Liver (tissue), 9 donors: ENCODE data around the gene FBP2. TPM values are rescaled to one million over a fixed set of nuclear protein-coding genes. Genes with fewer than 3 reads are reported as not detected.

Experiments
- DNase-seq: peaks from one replicate; pipeline ENCODE4 v3.0.0-alpha.2; 2017; ENCODE audit warnings: low spot score
- H3K27ac ChIP-seq, 2 donors: one replicate each; pipeline ENCODE4 v1.7.0; 2013; ENCODE audit warnings: inconsistent platforms in 2 of 2, low read length in 2 of 2, control low read depth in 1 of 2, low read depth in 1 of 2, mild to moderate bottlenecking in 1 of 2
- H3K27me3 ChIP-seq, 4 donors: one replicate each; pipeline versions ENCODE4 v1.6.1 to v1.7.0; 2013; ENCODE audit warnings: low read length in 3 of 4, inconsistent platforms in 1 of 4, mild to moderate bottlenecking in 1 of 4, moderate library complexity in 1 of 4; ENCODE audit not compliant: control insufficient read depth in 4 of 4, insufficient read depth in 4 of 4
- H3K36me3 ChIP-seq, 4 donors: one replicate each; pipeline versions ENCODE4 v1.6.1 to v1.7.0; 2013; ENCODE audit warnings: low read length in 3 of 4, mild to moderate bottlenecking in 3 of 4, low read depth in 1 of 4, moderate library complexity in 1 of 4; ENCODE audit not compliant: control insufficient read depth in 4 of 4, insufficient read depth in 3 of 4
- H3K4me1 ChIP-seq, 4 donors: one replicate each; pipeline versions ENCODE4 v1.6.1 to v1.7.0; 2013; ENCODE audit warnings: low read length in 3 of 4, mild to moderate bottlenecking in 3 of 4, moderate library complexity in 1 of 4; ENCODE audit not compliant: control insufficient read depth in 4 of 4, insufficient read depth in 4 of 4
- H3K4me3 ChIP-seq, 3 donors: one replicate each; pipeline versions ENCODE4 v1.6.1 to v1.7.0; 2013; ENCODE audit warnings: low read length in 3 of 3, control low read depth in 1 of 3, low read depth in 1 of 3, mild to moderate bottlenecking in 1 of 3
- H3K9ac ChIP-seq, 2 donors: one replicate each; pipeline ENCODE4 v1.7.0; 2013; ENCODE audit warnings: low read length in 2 of 2, mild to moderate bottlenecking in 2 of 2, moderate library complexity in 2 of 2, control low read depth in 1 of 2, low read depth in 1 of 2
- H3K9me3 ChIP-seq, 4 donors: one replicate each; pipeline versions ENCODE4 v1.6.1 to v1.7.0; 2013; ENCODE audit warnings: low read length in 3 of 4; ENCODE audit not compliant: control insufficient read depth in 4 of 4
- ATF3 ChIP-seq: IDR thresholded peaks from 2 replicates; pipeline ENCODE4 v1.6.1; 2016; ENCODE audit warnings: antibody characterized with exemption
- CTCF ChIP-seq: fragments of 150-350 bp; IDR thresholded peaks from 2 replicates; pipeline ENCODE4 v1.5.1; 2017; ENCODE audit warnings: improper control_type of control experiment, low read depth, low read length; ENCODE audit not compliant: missing input control
- EGR1 ChIP-seq, 2 donors: IDR thresholded peaks; 2 replicates each; pipeline ENCODE4 v1.6.1; 2016 to 2018; ENCODE audit warnings: antibody characterized with exemption in 2 of 2, low read depth in 2 of 2
- FOXA1 ChIP-seq: IDR thresholded peaks from 2 replicates; pipeline ENCODE4 v1.6.1; 2016; ENCODE audit warnings: antibody characterized with exemption
- FOXA2 ChIP-seq: IDR thresholded peaks from 2 replicates; pipeline ENCODE4 v1.6.1; 2016; ENCODE audit warnings: antibody characterized with exemption
- GABPA ChIP-seq, 2 donors: IDR thresholded peaks in 1 of 2; conservative IDR thresholded peaks in 1 of 2; 2 replicates each; pipeline ENCODE4 v1.6.1; 2016; ENCODE audit warnings: antibody characterized with exemption in 2 of 2, mild to moderate bottlenecking in 1 of 2, moderate library complexity in 1 of 2
- HNF4A ChIP-seq, 2 donors: conservative IDR thresholded peaks; 2 replicates each; pipeline ENCODE4 v1.6.1; 2016; ENCODE audit warnings: antibody characterized with exemption in 2 of 2, mild to moderate bottlenecking in 2 of 2
- HNF4G ChIP-seq: IDR thresholded peaks from 2 replicates; pipeline ENCODE4 v1.6.1; 2016; ENCODE audit warnings: antibody characterized with exemption
- JUND ChIP-seq, 2 donors: IDR thresholded peaks; 2 replicates each; pipeline ENCODE4 v1.6.1; 2016; ENCODE audit warnings: antibody characterized with exemption in 2 of 2
- MAX ChIP-seq: IDR thresholded peaks from 2 replicates; pipeline ENCODE4 v1.6.1; 2016; ENCODE audit warnings: antibody characterized with exemption
- NR2F2 ChIP-seq: IDR thresholded peaks from 2 replicates; pipeline ENCODE4 v1.6.1; 2016; ENCODE audit warnings: antibody characterized with exemption
- RAD21 ChIP-seq, 2 donors: IDR thresholded peaks; 2 replicates each; pipeline ENCODE4 v1.6.1; 2016; ENCODE audit warnings: antibody characterized with exemption in 2 of 2, mild to moderate bottlenecking in 2 of 2
- RXRA ChIP-seq, 2 donors: IDR thresholded peaks; 2 replicates each; pipeline ENCODE4 v1.6.1; 2017 to 2018; ENCODE audit warnings: antibody characterized with exemption in 2 of 2, mild to moderate bottlenecking in 1 of 2
- SP1 ChIP-seq: IDR thresholded peaks from 2 replicates; pipeline ENCODE4 v1.6.1; 2018; ENCODE audit warnings: antibody characterized with exemption, mild to moderate bottlenecking
- TAF1 ChIP-seq: conservative IDR thresholded peaks from 2 replicates; pipeline ENCODE4 v1.6.1; 2016; ENCODE audit warnings: antibody characterized with exemption, mild to moderate bottlenecking
- YY1 ChIP-seq: IDR thresholded peaks from 2 replicates; pipeline ENCODE4 v1.6.1; 2016; ENCODE audit warnings: antibody characterized with exemption, mild to moderate bottlenecking
- ZBTB33 ChIP-seq: IDR thresholded peaks from 2 replicates; pipeline ENCODE4 v1.6.1; 2016; ENCODE audit warnings: antibody characterized with exemption
- WGBS: extraction: QIAGEN DNeasy Blood & Tissue Kit; methylation state at CpG from one replicate; pipeline ENCODE4 v1.1.7; 2013; 5-methylcytosine and 5-hydroxymethylcytosine counted together
- polyA plus RNA-seq, 2 donors: library from polyadenylated mRNA; stranded (reverse) in 1 of 2; unstranded in 1 of 2; fragments of 200-250 nt in 1 of 2; fragments of >200 nt in 1 of 2; fragmentation: Nextera tagmentation in 1 of 2; extraction: Ambion mirVana in 1 of 2; gene quantifications; one replicate each; pipeline versions ENCODE4 v1.2.1 to v1.2.3, GENCODE V29; 2013 to 2015
- total RNA-seq, 2 donors: library from RNA; depleted of rRNA; stranded (reverse); fragments of >200 nt; gene quantifications; one replicate each; pipeline ENCODE4 v1.2.3, GENCODE V29; 2014
- donor health status: healthy.
- donor health status: healthy.
- donor health status: healthy.
- donor health status: healthy.
- donor health status: healthy.

Gene FBP2
- total and polyA plus RNA-seq, 4 donors: not detected

- Histone ChIP-seq H3K36me3 (peaks cover 0 to 4% (median 2%) of the 10 kb centered on the region in 4 donors), H3K4me1 (peaks cover 3 to 15% (median 10%) of the 10 kb centered on the region in 4 donors), H3K9ac (peak overlapping the region; percentile 51 to 81), H3K27ac (peak overlapping the region; percentile 92 to 93), H3K4me3 (peak overlapping the region; percentile 60 to 85 (median 78)), H3K9me3 (no peaks in the 10 kb centered on the region), H3K27me3 (no peaks in the 10 kb centered on the region)
- 39% methylated on average over 16 of the region's 16 CpGs for WGBS
- TF ChIP-seq CTCF (no peak), FOXA1 (no peak), JUND (IDR thresholded peaks at IDR 0.05) (no peak), TAF1 (no peak), HNF4A (conservative IDR thresholded peaks at IDR 0.05) (no peak), RXRA (IDR thresholded peaks at IDR 0.05) (no peak), MAX (no peak), ZBTB33 (no peak)
- no peak for DNase-seq
Measured at GRCh38 chr9:94554078-94554438, 39.6 kb downstream of the FBP2 start.

- WGBS: 53% methylated on average over 29 of the region's 29 CpGs
- Histone ChIP-seq H3K4me1 (peaks cover 3 to 15% (median 10%) of the 10 kb centered on the region in 4 donors), H3K9ac (peak overlapping the region; percentile 26 to 81), H3K27me3 (no peaks in the 10 kb centered on the region), H3K9me3 (no peaks in the 10 kb centered on the region), H3K27ac (peak overlapping the region; percentile 92 to 93), H3K4me3 (peak overlapping the region; percentile 60 to 85 (median 78)), H3K36me3 (peaks cover 0 to 4% (median 0%) of the 10 kb centered on the region in 4 donors)
- no peak for DNase-seq
- TF ChIP-seq SP1 (peak; percentile 88), FOXA1 (peak; percentile 14), MAX (peak; percentile 73), ATF3 (no peak), EGR1 (IDR thresholded peaks at IDR 0.05; ENCODE audit: low read depth in 2 of 2) (peak; percentile 23 to 46), YY1 (peak; percentile 76), CTCF (peak; percentile 30), JUND (IDR thresholded peaks at IDR 0.05) (peak; percentile 49 to 56), HNF4G (peak; percentile 78), FOXA2 (no peak), TAF1 (no peak), RAD21 (IDR thresholded peaks at IDR 0.05) (peak; percentile 70 to 81), ZBTB33 (no peak), NR2F2 (no peak), HNF4A (conservative IDR thresholded peaks at IDR 0.05) (peak; percentile 89 to 92), RXRA (IDR thresholded peaks at IDR 0.05) (peak; percentile 66 to 75), GABPA (IDR thresholded peaks at IDR 0.05 in 1 of 2, conservative IDR thresholded peaks at IDR 0.05 in 1 of 2) (peak in 1 of 2 donors; percentile 56)
Measured at GRCh38 chr9:94553029-94553938, 40.3 kb downstream of the FBP2 start.
